ENCODE results near the gene CD80. TPM values are rescaled to one million over a fixed set of nuclear protein-coding genes. Genes with fewer than 3 reads are reported as not detected.

CD80 gene
- total and polyA plus RNA-seq, 2 donors (not counting 1 experiment from before 2014, with no cell fraction given), result under 0.01 TPM; not detected in 1

GRCh38 chr3:119547227-119547626 lies 12.2 kb downstream of the CD80 start:
- no peak overlapping the region for H3K9ac ChIP-seq (ENCODE audit: insufficient read depth, low read length)
- H2AFZ ChIP-seq (ENCODE audit: low read length), result no peak overlapping the region
- no peak overlapping the region for H3K4me2 ChIP-seq (ENCODE audit: extremely low read depth, insufficient read depth, low read length)
- no peak for TF ChIP-seq CTCF (conservative IDR thresholded peaks at IDR 0.05 in 1 of 2, IDR thresholded peaks at IDR 0.05 in 1 of 2; ENCODE audit: low read depth in 1 of 2, low read length in 2 of 2)
- no peak for TF ChIP-seq EZH2 (IDR thresholded peaks at IDR 0.05; ENCODE audit: low read length, missing control alignments)
- H3K9me3 ChIP-seq (ENCODE audit: control insufficient read depth, insufficient read depth, low read depth, low read length), result no peaks in the 10 kb centered on the region
- no peaks in the 10 kb centered on the region for H3K4me1 ChIP-seq (ENCODE audit: control insufficient read depth, extremely low read depth, insufficient read depth, low read length)
- H3K4me3 ChIP-seq (replicated peaks in 1 of 4; ENCODE audit: control extremely low read depth in 1 of 4, insufficient read depth in 1 of 4, low read depth in 3 of 4, low read length in 4 of 4), result no peak overlapping the region
- no peaks in the 10 kb centered on the region for H4K20me1 ChIP-seq (ENCODE audit: control insufficient read depth, extremely low read depth, insufficient read depth, low read length)
- no peaks in the 10 kb centered on the region for H3K79me2 ChIP-seq (ENCODE audit: control insufficient read depth, insufficient read depth, low read length)
- DNase-seq (ENCODE audit: low read depth in 2 of 2), result no peak
- no peaks in the 10 kb centered on the region for H3K27me3 ChIP-seq (ENCODE audit: control insufficient read depth, insufficient read depth, low read length)
- no peak overlapping the region for H3K27ac ChIP-seq (ENCODE audit: insufficient read depth, low read length)
- no peaks in the 10 kb centered on the region for H3K36me3 ChIP-seq (ENCODE audit: control insufficient read depth, insufficient read depth, low read length)

- Histone ChIP-seq H3K4me2 (ENCODE audit: extremely low read depth, insufficient read depth, low read length) (no peak overlapping the region), H3K4me1 (ENCODE audit: control insufficient read depth, extremely low read depth, insufficient read depth, low read length) (no peaks in the 10 kb centered on the region), H3K79me2 (ENCODE audit: control insufficient read depth, insufficient read depth, low read length) (no peaks in the 10 kb centered on the region), H2AFZ (ENCODE audit: low read length) (no peak overlapping the region), H3K4me3 (replicated peaks in 1 of 4; ENCODE audit: control extremely low read depth in 1 of 4, insufficient read depth in 1 of 4, low read depth in 3 of 4, low read length in 4 of 4) (no peak overlapping the region), H3K27ac (ENCODE audit: insufficient read depth, low read length) (no peak overlapping the region), H4K20me1 (ENCODE audit: control insufficient read depth, extremely low read depth, insufficient read depth, low read length) (no peaks in the 10 kb centered on the region), H3K9ac (ENCODE audit: insufficient read depth, low read length) (no peak overlapping the region), H3K36me3 (ENCODE audit: control insufficient read depth, insufficient read depth, low read length) (no peaks in the 10 kb centered on the region), H3K27me3 (ENCODE audit: control insufficient read depth, insufficient read depth, low read length) (no peaks in the 10 kb centered on the region), H3K9me3 (ENCODE audit: control insufficient read depth, insufficient read depth, low read depth, low read length) (no peaks in the 10 kb centered on the region)
- no peak for DNase-seq (ENCODE audit: low read depth in 2 of 2)
- TF ChIP-seq CTCF (conservative IDR thresholded peaks at IDR 0.05 in 1 of 2, IDR thresholded peaks at IDR 0.05 in 1 of 2; ENCODE audit: low read depth in 1 of 2, low read length in 2 of 2) (no peak), EZH2 (IDR thresholded peaks at IDR 0.05; ENCODE audit: low read length, missing control alignments) (no peak)
Observed at GRCh38 chr3:119543147-119543546, 16.3 kb downstream of the CD80 start.

GRCh38 chr3:119542168-119542767 lies 17.1 kb downstream of the CD80 start:
- Histone ChIP-seq H3K4me3 (replicated peaks in 1 of 4; ENCODE audit: control extremely low read depth in 1 of 4, insufficient read depth in 1 of 4, low read depth in 3 of 4, low read length in 4 of 4) (no peak overlapping the region), H3K79me2 (ENCODE audit: control insufficient read depth, insufficient read depth, low read length) (no peaks in the 10 kb centered on the region), H3K4me1 (ENCODE audit: control insufficient read depth, extremely low read depth, insufficient read depth, low read length) (no peaks in the 10 kb centered on the region), H2AFZ (ENCODE audit: low read length) (no peak overlapping the region), H3K4me2 (ENCODE audit: extremely low read depth, insufficient read depth, low read length) (no peak overlapping the region), H3K27me3 (ENCODE audit: control insufficient read depth, insufficient read depth, low read length) (no peaks in the 10 kb centered on the region), H4K20me1 (ENCODE audit: control insufficient read depth, extremely low read depth, insufficient read depth, low read length) (no peaks in the 10 kb centered on the region), H3K36me3 (ENCODE audit: control insufficient read depth, insufficient read depth, low read length) (no peaks in the 10 kb centered on the region), H3K9me3 (ENCODE audit: control insufficient read depth, insufficient read depth, low read depth, low read length) (no peaks in the 10 kb centered on the region), H3K9ac (ENCODE audit: insufficient read depth, low read length) (no peak overlapping the region), H3K27ac (ENCODE audit: insufficient read depth, low read length) (no peak overlapping the region)
- no peak for DNase-seq (ENCODE audit: low read depth in 2 of 2)
- no peak for TF ChIP-seq CTCF (conservative IDR thresholded peaks at IDR 0.05 in 1 of 2, IDR thresholded peaks at IDR 0.05 in 1 of 2; ENCODE audit: low read depth in 1 of 2, low read length in 2 of 2)
- TF ChIP-seq EZH2 (IDR thresholded peaks at IDR 0.05; ENCODE audit: low read length, missing control alignments), result no peak

Measured in fibroblast of lung (primary cell).